NCI-H748 (cell line): Measurements from ENCODE around the gene GTF3C6.
"Not testable (repeated sequence)": the region's sequence is repeated elsewhere in the genome, so short reads cannot be mapped to it uniquely, and the experiment has no call there.

Experiments used
- DNase-seq: peaks from one replicate; lab custom pipeline; 2025; ENCODE audit not compliant: unreplicated experiment; lab: John Stamatoyannopoulos, UW

GTF3C6 gene

DNA sequence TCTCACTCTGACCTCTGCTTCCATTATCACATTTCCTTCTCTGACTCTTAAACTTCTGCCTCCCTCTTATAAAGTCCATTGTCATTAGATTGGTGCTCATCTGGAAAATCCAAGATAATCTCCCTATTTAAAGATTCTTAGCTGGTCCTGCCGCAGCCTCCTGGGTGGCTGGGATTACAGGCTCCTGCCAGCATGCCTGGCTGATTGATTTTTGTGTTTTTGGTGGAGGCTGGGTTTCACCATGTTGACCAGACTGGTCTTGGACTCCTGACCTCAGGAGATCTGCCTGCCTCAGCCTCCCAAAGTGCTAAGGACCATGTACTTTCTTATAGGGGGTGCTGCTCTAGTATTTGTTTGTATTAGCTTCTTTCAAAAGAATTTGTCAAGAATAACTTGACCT, 18.1 kb downstream of the GTF3C6 start:
- no peak for DNase-seq

DNA sequence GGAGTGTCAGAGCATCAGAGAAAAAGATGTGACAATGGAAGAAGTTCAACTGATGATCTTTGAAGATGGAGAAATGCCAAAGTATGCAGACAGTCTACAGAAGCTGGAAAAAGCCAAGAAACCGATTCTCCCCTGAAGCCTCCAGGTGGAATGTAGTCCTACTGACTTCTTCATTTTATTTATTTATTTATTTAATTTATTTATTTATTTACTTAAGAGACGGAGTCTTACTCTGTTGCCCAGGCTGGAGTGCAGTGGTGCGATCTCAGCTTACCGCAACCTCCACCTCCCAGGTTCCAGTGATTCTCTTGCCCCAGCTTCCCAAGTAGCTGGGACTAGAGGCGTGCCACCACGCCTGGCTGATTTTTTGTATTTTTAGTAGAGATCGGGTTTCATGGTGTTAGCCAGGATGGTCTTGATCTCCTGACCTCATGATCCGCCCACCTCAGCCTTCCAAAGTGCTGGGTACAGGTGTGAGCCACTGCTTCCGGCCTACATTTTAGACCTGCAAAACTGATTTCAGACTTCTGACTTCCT, 21.1 kb downstream of the GTF3C6 start:
- no peak for DNase-seq

- no peak for DNase-seq
These were observed 21.7 kb downstream of the GTF3C6 start for GRCh38 chr6:110980227-110980626.

- DNase-seq, result no peak
These were observed 22.1 kb downstream of the GTF3C6 start for GRCh38 chr6:110980648-110981047.

GRCh38 chr6:110981202-110981600, 22.7 kb downstream of the GTF3C6 start:
- no peak for DNase-seq

DNA sequence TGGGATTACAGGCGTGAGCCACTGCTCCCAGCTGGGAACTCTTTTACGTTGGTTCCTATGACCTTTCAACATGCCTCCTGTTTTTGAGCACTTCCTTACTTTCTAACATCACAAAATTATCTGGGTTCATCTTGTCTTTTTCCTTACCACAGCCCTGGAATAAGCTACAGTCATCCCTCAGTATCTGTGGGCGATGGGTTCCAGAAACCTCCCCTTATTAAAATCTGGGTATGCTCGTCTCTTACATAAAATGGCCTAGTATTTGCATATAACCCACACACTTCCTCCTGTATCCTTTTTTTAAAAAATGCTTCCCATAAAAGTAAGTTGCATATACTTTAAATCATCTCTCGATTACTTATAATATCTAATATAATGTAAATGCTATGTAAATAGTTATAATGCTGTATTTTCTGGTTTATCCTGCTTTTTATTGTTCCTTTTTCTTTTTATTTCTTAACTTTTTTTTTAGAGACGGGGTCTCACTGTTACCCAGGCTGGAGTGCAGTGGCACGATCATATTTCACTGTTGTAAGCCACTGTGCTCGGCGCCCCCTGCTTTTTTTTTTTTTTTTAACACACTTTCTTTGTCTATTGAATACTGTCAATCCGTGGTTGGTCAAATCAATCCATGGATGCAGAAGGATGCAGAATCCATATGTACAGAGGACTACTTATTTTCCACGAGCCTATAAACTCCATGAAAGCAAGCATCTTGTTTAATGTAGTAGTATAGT, 32.5 kb downstream of the GTF3C6 start:
- no peak for DNase-seq

DNA sequence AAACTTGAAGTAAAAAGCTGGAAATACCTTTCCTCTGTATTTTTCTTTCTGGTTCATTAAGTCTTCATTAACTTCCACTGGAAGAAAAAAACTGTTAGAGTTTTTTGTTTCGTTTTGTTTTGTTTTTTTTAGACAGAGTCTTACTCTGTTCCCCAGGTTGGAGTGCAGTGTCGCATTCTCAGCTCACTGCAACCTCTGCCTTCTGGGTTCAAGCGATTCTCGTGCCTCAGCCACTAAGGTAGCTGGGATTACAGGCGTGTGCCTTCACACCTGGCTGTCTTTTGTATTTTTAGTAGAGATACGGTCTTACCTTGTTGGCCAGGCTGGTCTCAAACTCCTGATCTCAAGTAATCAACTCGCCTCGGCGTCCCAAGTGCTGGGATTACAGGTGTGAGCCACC, 38.2 kb downstream of the GTF3C6 start:
- DNase-seq, result no peak

DNA sequence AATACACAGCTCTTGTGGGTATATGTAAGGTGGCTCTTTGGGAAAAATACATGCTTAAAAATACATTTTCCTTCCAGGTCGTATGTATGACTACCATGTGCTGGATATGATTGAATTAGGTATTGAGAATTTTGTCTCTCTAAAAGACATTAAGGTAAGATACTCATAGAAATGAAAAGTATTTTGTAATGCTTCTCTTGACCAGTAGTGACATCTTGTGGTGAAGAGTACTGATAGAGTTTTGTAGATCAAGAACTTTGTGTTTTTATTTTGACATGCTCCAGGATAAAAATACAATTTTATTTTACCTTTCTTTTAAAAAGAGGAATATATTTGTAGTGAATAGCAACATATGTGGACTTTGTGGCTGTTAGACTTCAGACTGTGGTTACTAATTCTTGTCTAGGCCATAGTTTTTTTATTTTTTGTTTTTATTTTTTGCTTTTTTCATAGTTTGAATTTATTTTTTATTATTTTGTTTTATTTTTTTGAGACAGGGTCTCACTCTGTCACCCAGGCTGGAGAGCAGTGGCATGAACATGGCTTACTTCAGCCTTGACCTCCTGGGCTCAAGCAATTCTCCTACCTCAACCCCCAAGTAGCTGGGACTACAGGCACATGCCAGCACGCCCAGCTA, 41.2 kb downstream of the GTF3C6 start:
- DNase-seq, result peak; percentile 29

GRCh38 chr6:111002350-111002749, 43.8 kb downstream of the GTF3C6 start:
- DNase-seq, result no peak

GRCh38 chr6:111011360-111012142, 53.0 kb downstream of the GTF3C6 start:
- peak; percentile 55 for DNase-seq

- DNase-seq, result no peak
These were observed 53.6 kb downstream of the GTF3C6 start for GRCh38 chr6:111012143-111012452.

DNA sequence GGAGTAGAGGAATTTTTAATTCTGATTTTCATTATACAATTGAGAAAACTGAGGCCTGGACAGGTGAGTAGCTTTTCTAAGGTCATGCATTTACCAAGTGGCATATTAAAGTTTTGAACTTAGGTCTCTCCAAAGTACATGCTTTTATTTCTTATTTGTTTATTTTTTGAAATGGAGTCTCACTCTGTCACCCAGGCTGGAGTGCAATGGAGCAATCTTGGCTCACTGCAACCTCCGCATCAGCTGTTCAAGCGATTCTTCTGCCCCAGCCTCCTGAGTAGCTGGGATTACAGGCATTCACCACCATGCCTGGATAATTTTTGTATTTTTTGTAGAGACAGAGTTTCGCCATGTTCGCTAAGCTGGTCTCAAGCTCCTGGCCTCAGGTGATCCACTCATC, 54.0 kb downstream of the GTF3C6 start:
- DNase-seq, result not testable (repeated sequence)

GRCh38 chr6:111013144-111013915, 54.8 kb downstream of the GTF3C6 start:
- peak; percentile 76 for DNase-seq

- no peak for DNase-seq
These were observed 57.1 kb downstream of the GTF3C6 start for GRCh38 chr6:111015389-111016124.

DNA sequence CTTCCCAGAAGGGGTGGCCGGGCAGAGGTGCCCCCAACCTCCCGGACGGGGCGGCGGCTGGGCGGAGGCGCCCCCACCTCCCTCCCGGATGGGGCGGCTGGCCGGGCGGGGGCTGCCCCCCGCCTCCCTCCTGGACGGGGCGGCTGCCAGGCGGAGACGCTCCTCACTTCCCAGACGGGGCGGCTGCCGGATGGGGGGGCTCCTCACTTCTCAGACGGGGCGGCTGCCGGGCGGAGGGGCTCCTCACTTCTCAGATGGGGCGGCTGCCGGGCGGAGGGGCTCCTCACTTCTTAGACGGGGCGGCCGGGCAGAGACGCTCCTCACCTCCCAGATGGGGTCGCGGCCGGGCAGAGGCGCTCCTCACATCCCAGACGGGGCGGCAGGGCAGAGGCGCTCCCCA, 58.7 kb downstream of the GTF3C6 start:
- DNase-seq, result not testable (repeated sequence)
